ENCODE data around the gene PPARA. TPM values are rescaled to one million over a fixed set of nuclear protein-coding genes. Genes with fewer than 3 reads are reported as not detected.

Gene PPARA
- 12.9 TPM for total RNA-seq

DNA sequence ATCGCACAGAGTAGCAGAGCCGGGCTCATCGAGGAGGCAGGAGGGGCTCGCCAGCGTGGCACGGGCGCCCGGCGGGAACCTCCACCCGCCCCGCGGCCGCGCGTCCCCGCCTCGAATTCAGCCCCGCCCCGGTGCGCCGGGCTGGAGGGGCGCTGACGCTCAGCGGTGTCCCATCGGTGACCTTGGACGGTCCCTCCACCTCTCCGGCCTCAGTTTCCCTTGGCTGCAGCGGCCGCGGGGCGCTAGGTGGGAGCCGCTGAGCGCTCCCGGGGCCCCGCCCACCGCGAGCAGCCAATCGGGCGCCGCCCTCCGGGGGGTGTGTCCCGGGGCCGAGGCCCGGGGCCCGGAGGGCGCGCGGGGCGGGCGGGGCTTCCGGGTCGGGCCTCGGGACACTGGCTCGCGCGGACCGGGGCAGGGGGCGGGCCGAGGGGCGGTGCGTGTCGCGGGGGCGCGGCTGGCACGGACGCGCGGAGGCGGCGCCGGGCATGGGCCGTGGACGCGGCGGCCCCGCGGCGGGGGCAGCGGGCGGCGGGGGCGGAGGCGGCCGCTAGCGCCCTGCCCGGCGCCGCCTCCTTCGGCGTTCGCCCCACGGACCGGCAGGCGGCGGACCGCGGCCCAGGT lies at the start of gene PPARA:
Gene PPARA (plus strand): TSS at position 493 of the 621 bp plus-strand sequence. CDS start 47,858 bp downstream, outside the sequence.
- peak; percentile 91 for ATAC-seq

DNA sequence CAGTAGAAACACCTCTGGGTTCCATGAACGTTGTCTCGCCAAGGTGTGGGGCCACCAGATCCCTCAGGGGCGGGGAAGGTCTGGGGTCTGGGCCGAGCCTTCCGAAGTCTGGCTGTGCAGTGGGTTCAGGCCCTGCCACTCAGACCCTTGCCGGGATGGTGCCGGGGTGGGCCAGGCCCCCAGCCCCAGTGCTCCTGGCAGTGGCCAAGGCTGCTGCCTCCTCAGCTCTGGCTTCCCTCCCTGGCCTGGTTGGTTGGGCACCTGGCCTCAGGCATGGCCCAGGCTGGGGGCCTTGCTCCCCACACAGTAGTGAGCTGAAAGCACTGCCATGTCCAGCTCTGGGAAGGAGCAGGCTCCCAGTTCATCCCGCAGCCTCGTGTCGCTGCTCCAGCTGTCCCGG lies 48.2 kb upstream of the PPARA start:
- ATAC-seq = no peak

DNA sequence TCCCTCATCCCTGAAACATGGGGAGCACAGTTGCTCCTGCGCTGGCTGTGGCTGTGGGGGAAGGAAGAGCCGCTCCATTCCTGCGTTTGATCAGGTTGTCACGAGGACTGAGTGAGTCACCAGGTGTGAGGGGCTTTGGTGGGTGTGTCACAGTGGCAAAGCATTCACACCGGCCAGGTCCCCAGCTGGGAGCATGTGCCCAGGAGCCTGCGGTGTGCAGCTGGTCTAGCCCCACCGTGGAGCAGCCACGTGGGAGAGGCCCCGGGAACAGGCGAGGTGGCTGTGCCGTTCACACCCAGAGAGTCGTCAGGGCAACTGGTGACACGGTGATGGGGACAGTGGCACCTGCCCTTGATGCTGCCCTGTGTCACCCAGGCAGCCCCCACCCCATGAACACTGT lies 47.6 kb upstream of the PPARA start:
- no peak for ATAC-seq

DNA sequence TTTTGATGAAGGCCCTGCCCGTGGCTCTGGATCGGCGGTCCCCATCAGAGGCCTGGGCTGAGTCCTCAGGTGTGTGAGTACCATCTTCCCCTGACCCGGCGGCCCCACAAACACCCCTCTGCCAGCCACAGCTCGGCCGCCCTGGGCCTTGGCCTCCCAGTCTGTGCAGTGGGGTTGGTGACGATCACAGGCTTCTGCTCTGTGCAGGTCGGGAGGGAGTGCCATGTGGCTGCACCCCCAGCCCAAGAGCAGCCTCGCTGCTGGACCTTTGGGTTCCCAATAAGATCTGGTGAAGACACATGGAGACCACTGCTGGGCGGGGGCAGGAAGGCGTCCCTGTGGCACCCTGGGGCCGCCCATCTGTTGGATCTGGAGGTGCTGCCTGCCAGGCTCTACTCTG lies 47.1 kb upstream of the PPARA start:
- ATAC-seq = no peak

DNA sequence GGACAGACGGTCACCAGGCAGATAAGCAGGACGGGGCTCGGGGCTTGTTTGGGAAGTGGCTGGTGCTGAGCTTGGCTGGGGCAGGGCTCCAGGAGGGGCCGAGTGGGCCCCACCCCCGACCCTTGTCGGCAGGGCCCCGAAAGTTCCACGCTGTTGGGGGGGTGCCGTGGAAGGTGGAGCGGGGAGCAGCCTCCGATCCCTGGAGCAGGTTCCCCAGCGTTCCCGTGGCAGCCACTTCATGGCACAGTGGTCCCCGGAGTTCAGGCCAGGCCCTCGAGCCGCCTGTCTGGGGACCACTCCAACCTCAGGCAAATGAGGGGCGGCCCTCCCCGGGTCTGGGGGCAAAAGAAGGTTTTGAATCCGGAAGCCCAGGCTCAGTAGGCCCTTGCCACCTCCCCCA lies 46.7 kb upstream of the PPARA start:
- ATAC-seq = no peak

DNA sequence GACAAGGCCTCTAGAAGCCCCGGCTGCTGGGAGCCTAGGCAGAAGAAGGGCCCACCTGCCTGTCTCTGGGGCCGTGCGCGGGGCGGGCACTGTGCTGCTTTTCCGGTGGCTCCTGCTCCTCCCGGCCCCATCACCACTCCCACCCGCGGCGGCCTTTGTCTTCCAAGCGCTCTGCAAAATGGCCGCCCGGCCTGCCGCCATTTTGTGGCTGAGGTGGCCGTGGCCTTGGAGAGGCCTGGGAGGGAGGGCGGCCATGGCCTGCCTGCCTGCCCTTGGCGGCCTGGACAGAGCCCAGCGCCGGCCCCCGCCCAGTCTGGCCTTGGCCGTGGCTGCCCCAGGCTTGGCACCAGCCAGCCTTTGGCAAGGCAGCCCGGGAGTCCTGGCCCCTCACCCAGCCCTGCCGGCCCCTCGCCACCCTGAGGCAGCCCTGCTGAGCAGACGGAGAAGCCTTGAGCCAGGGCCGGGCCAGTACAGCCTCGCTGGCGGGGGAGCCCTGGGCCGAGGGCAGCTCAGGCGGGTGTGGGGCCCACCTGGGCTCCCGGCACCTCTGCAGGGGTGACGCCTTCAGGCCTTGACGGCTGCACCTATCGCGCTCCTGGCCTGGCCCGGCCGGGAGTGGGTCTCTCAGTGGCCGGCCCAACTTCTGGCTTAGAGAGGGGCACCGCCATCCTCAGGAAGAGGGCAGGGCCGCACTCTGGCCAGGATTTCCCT lies 46.0 kb upstream of the PPARA start:
- no peak for ATAC-seq

DNA sequence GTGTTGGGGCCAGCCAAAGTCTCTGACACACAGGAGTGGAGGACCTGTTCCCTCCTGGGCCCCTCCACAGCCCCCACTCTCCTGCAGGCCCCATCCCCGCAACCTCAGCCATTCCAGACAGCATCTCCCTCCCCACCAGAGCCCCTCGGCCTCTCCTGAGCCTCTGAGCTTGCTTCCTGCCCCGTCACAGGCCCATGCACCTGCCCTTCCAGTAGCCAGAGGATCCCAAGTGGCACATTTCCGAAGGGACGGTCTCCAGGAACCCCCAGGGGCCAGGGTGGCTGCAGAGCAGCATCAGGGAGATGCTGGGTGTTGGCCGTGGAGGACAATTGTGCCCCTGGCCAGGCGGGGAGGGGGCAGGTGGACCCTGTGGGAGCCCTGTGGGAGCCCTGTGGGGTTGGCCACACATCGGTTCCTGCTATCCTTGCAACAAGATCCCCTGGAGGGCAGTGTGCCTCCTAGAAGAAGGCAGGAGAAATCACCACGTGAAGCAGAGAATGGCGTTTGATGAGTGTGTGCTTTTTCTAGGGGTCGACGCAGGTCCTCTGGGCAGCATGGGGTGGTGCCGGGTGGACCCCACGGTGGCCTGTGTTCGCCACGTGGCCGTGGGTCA lies 45.3 kb upstream of the PPARA start:
- no peak for ATAC-seq

DNA sequence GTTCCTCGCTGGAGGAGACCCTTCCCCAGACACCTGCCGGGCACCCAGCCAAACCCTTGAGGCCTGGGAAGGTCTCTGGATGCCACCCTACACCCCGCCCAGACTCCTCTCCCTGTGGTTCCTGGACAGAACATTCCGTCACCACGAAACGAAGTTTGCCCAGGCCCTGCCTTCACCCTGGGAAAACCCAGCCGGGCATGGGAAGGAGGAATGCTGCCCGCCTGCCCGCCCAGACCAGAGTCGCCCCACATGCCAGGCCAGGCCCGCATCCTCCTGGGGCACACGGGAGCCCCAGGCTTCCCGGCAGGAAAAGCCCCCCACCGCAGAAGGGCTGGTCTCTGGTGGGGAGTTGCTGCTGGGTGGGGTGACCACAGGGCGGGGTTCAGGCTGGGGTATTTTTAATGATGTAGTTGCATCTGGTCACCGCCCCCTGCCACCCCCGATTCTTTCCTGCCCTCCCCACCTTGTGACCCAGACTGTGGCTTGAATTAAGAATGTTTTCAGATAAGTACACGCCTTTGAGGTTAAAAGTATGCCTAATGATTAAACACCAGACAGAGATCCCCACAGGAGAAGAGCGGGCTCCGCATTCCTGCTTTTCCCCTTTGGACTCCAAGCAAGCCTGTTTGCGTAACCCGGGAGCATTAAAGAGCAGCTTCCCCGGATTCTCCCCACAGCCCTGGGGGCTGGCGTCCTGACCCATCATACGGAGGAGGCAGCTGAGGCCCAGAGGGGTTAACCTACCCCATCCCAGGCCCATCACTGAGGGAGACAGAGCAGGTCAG lies 44.6 kb upstream of the PPARA start:
- peak; percentile 36 for ATAC-seq

DNA sequence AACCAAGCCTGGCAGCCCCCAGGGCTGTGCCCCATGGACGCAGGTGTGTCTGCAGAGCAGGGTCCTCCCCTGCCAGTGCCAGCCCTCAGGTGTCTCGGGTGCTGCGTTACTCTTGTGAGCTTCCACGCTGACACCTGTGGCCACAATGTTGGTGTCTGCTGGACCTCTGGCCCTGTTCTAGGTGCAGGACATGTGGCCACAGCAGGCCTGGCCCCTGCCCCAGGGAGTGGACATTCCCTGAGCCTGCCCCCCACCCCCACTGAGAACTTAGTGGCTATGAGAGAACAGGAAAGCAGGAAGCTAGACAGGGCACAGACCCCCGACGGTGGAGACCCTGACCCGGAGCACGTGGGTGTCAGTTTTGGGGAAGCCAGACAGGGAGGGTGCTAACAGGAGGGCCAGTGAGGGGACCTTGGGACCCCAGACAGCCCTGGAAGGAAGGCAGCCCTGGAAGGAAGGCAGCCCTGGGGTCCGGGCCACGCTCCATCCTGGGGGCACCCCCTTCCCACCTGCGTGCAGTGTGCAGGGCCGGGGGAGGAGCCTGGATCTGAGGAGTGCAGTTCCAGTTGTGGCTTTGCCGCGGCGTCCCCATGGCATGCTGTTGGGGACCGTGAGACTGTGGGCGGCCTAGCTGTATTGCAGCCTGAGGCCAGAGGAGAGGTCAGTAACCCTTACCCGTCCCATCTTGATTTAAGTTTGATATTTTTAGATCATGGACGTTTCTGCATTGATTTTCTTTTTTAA lies 43.9 kb upstream of the PPARA start:
- ATAC-seq = no peak

DNA sequence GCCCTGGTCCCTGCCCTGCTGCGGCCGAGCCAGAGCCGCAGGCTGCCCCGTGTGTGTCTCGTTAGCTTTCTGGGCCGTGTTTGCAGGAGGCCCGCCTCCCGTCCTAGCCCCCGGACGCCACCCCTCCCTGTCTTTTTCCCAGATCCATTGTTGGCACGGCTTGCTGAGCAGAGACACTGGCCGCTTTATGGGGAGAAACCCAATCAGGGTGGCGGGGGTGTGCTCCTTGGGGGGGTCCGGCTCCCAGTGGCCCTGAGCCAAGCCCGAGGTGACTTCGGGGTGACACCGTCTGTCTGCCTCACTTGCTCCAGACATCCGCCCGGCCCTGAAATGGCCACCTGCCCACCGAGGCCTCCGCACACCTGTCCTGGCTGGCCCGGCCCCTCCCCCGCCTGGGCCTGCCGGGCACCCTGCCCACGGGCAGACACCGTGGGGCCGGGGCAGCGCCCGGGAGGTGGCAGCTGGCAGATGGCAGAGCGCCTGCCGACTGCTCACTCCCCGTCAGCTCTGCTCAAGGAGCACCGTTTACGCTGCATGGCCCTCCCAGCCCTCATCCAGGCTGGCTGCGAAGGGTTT lies 43.1 kb upstream of the PPARA start:
- ATAC-seq = peak; percentile 47

DNA sequence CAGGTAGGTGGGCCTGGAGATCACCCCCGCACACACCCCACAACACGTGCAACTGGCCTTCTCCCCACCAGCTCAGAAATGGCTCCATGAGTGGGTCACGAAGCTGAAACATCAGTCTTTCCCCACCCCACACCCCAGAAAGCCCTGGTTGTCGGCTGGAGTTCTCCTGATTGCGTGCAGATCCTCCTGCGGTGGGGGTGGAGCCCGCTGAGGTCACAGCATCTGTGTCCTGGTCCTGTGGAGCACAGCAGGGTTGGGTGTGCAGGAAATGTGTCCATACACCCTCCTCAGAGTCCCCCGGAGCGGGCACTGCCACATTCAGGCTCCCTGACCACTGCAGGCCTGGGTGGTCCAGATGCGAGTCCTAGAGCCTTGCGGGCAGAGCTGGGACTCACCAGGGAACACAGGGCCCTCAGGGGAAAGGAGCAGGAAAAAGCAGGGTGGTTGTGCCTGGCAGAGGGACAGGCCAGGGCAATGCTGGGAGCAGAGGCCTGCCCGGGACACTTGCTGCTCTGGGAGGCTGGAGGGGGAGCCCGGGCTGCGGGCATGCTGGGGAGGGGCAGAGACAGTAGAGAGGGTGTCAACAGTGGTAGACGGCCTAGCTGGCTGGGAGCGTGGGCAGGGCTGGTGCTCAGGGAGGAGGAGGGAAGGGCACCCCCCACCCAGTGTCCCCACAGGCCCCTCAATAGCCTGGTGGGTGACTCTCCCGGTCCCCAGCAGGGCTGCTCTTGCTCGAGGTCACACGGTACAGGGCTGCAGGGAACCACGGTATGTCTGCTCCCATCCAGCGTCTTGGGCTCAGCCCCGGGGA lies 42.4 kb upstream of the PPARA start:
- ATAC-seq = no peak

DNA sequence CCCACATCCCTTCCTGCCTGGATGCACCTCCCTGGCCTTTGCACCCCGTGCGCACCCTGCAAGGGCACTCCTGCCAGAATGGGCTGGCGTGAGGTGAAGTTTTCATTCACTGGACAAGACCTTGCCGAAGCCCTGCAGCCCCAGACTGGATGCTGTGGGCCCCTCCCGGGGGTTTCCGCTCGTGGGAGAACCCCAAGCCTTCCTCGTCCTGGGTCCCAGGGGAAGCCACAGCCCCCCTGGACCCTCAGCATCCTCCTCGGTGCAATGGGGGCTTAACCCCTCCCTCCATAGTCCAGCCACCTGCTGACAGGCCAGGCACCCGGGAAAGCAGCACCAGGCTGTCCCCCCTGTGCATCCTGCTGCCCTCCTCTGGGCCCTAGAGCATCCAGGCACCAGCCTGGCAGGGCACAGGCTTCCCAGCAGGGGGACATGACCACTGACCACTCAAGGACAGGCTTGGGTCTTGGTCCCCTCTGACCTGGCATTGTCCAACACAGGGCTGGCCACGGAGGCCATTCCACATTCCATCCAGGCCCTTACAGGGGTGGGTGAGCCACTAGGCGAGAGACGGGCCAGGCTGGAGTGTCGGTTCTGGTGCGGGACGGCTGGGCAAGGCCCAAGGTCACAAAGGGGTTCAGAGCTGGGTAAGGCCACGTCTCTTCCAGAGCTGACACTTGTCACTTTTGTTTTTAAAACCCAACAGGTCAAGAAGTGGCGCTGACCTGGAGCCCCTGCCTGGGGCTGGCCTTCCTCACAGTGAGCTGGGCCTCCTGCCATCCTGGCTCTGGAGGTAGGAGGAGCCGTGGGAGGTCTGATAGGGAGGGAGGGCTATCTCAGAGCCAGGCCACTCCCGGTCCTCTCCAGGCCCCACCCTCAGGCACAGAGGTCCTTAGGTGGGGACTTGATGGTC lies 41.5 kb upstream of the PPARA start:
- no peak for ATAC-seq

DNA sequence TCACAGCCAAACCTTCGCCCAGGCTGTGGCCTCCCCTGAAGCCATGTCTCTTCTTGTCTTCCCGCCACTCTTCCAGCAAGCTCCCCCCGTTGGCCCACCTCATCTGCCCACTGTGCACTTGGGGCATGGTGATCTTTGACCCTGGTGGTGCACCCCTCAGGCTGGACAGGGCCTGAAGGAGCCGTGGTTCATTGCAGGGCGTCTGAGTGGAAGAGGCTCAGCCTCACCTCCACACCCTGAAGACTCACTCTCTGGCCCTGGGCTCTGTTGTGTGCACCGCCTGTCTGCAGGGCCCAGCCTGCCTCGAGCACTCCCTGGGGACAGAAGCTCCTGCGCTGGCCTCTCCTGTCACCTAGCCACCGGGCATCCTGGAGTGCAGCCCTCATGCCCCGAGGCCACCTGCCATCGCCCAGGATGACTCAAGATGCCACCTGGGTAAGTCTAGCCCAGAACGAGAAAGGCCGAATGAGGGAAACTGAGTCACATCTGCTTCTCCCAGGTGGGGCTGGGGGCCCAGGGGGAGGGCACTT lies 40.8 kb upstream of the PPARA start:
- ATAC-seq = no peak

DNA sequence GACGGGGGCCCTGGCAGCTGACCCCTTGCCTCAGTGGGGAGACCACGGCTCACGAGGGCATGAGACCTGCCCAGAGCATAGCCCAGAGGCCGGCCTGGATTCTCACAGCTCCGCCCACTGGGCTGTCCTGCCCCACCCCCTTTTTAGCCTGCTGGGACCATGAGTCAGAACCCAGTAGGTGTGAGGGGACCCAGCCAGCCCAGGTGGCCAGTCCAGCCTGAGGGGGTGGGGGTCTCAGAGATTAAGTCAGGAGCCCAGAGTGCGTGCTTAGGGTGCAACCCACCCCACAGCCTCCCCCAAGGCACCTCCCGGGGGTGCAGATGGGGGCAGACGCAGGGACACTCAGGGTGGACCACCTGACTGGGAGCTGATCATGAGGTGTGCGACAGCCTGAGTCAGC lies 40.1 kb upstream of the PPARA start:
- ATAC-seq = peak; percentile 7

DNA sequence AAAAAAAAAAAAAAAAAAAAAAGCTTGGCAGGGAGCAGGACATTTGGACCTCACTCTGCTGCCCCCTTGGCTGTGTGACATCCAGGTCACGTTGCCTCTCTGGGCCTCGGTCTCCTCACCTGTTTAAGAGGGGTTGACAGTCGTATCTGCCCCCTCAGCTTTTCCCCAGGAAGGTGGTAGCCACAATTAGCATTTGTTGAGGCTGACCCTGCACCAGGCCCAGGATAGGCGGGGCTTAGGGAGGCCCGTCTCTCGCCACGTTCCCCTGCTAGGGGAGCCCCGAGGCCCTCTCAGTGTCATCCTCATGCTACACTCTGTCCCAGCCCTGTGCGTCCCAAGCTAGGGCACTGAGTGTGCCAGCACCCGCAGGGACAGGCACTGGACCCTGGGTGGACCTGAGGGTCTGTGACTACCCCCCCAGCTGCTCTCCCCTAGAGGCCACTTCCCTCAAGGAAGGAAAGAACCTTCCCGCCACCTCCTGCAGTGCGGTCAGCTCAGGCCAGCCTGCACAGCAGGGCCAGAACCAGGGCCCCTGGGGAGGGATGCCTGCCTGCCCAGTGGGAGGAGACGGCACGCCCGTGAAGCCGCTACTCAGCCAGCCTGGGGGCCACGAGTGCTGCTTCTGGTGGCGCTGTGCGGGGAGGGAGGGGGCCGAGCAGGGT lies 38.5 kb upstream of the PPARA start:
- no peak for ATAC-seq

DNA sequence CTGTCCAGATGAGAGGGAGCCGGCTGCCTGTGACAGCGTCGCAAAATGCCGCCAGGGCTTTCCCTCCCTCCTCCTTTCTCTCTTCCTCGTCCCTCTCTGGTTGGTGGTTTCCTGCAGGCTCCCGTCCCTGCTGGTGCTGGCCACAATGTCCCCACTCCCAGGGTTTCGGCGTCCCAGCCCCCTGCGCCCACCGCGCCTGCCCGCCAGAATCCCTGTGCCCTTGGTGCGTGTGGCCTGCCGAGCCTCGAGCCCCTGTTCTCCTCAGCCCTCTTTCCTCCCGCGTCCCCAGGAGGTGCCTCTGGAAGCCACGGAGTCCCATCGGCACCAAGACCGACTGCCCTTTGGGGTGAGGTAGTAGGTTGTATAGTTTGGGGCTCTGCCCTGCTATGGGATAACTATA lies 37.9 kb upstream of the PPARA start:
- ATAC-seq = no peak

DNA sequence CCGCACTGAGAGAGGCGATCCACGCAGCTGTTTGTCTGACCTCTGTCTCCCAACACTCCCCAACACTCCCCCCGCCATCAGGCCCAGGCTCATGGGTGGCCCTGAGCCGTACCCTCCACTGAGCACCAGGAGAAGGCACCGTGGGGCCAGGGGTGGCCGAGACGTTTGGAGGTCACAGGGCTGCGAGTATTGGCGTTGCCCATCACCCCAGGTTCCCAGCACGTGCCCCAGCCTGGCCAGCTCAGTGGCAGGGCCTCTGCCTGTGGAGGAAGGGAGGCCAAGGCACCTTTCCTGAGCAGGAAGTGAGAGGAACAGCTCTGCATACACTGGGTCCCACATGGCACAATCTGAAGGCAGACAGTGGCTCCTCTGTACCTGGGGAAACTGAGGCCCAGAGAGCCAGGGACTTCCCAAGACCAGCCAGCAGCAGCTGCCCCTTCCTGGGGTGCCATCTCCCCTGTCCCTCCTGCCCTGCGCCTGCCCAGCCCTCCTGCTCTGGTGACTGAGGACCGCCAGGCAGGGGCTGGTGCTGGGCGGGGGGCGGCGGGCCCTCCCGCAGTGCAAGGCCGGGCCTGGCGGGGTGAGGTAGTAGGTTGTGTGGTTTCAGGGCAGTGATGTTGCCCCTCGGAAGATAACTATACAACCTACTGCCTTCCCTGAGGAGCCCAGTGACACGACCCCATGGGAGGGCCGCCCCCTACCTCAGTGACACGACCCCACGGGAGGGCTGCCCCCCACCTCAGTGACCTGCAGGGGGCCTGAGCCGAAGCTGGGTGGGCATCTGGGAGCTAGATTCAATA lies 37.0 kb upstream of the PPARA start:
- ATAC-seq = no peak

DNA sequence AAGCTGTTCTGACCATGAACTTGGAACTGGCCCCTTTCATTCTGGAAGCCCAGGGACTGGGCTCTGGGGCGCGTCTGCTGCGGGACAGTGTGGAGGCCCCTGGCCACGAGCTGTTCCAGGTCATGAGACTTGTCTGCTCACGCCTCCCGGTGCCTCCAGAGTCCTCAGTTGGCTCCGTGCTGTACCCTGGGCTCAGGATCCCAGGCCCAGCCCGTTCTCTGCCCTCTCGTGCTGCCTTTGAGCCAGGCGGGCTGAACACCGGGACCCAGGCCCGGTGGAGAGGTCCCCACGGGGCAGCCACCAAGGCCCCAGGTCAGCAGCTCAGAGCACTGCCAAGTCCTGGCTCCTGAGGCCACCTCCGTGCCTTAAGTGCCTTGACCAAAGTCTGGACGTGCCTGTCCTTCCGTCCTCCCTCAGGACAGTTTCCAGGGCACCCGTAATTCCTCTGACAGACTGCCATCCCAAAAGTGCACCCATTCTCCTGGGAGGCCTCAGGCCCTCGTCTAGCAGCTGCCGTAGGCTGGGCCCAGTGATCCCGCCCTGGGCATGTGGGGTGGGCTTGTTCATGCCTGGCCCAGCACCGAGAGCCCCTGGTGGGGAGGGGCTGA lies 36.3 kb upstream of the PPARA start:
- no peak for ATAC-seq
